CD4-positive, alpha-beta T cell (primary cell): Measurements from ENCODE around the gene EID2. TPM values are rescaled to one million over a fixed set of nuclear protein-coding genes. Genes with fewer than 3 reads are reported as not detected.

Experiments used
- ATAC-seq: fragments of 200-7000 bp; cut with Tn5 transposase; one replicate; pipeline ENCODE4 v1.10.0; 2022; ENCODE audit warnings: mild to moderate bottlenecking; ENCODE audit not compliant: poor library complexity
- CTCF ChIA-PET: fragments of 350-600 bp; sonication (Branson Sonifier 250); formaldehyde crosslinking; loops from one replicate; lab custom pipeline; 2021; ENCODE audit warnings: antibody characterized with exemption, inconsistent platforms; lab: Charles Lee
- POLR2A ChIA-PET: fragments of 350-600 bp; sonication (Branson Sonifier 250); formaldehyde crosslinking; loops from one replicate; lab custom pipeline; 2021; ENCODE audit warnings: antibody characterized with exemption, inconsistent platforms; lab: Charles Lee
- DNase-seq, 14 experiments: peaks; one replicate each; pipeline ENCODE4 v3.0.0-alpha.2; 2013 to 2020; ENCODE audit warnings: mixed read lengths in 2 of 14
- H3K27ac ChIP-seq, 2 donors: one replicate each; pipeline versions ENCODE4 v1.5.1 to v1.7.0; 2013; ENCODE audit warnings: low read length in 2 of 2, low read depth in 1 of 2, mild to moderate bottlenecking in 1 of 2
- H3K27me3 ChIP-seq, 2 experiments: 1 replicate in 1 of 2; 2 replicates in 1 of 2; pipeline versions ENCODE4 v1.6.1 to v1.7.0; 2013; ENCODE audit warnings: low read length in 2 of 2, control low read depth in 1 of 2, mild to moderate bottlenecking in 1 of 2, moderate library complexity in 1 of 2; ENCODE audit not compliant: insufficient read depth in 2 of 2, control insufficient read depth in 1 of 2
- H3K36me3 ChIP-seq: one replicate; pipeline ENCODE4 v1.6.1; 2013; ENCODE audit warnings: low read length, control low read depth; ENCODE audit not compliant: insufficient read depth
- H3K4me1 ChIP-seq: one replicate; pipeline ENCODE4 v1.6.1; 2013; ENCODE audit warnings: low read length, control low read depth; ENCODE audit not compliant: insufficient read depth
- H3K4me3 ChIP-seq: one replicate; pipeline ENCODE4 v1.5.1; 2013; ENCODE audit warnings: mild to moderate bottlenecking, low read length, moderate library complexity
- H3K9me3 ChIP-seq, 2 experiments: 1 replicate in 1 of 2; 2 replicates in 1 of 2; pipeline versions ENCODE4 v1.6.1 to v1.7.0; 2013; ENCODE audit warnings: low read length in 2 of 2, mild to moderate bottlenecking in 2 of 2, control low read depth in 1 of 2, moderate library complexity in 1 of 2; ENCODE audit not compliant: control insufficient read depth in 1 of 2, insufficient read depth in 1 of 2
- H3K27ac Mint-ChIP-seq: one replicate; pipeline ENCODE4 v1.8.0; 2020; ENCODE audit warnings: mixed read lengths
- H3K27me3 Mint-ChIP-seq: one replicate; pipeline ENCODE4 v1.8.0; 2021; ENCODE audit warnings: mixed read lengths
- H3K36me3 Mint-ChIP-seq: one replicate; pipeline ENCODE4 v1.8.0; 2021; ENCODE audit warnings: low read depth, mixed read lengths
- H3K4me1 Mint-ChIP-seq: one replicate; pipeline ENCODE4 v1.8.0; 2021; ENCODE audit warnings: low read depth, mixed read lengths
- H3K4me3 Mint-ChIP-seq: one replicate; pipeline ENCODE4 v1.8.0; 2020; ENCODE audit warnings: mild to moderate bottlenecking, mixed read lengths
- H3K9me3 Mint-ChIP-seq: one replicate; pipeline ENCODE4 v1.8.0; 2020; ENCODE audit warnings: mixed read lengths
- intact Hi-C, 2 experiments: fragments of 100-400 bp; cut with DNase I in 1 of 2; cut with micrococcal nuclease in 1 of 2; formaldehyde crosslinking; loops; one replicate each; pipeline versions ENCODE4 v1.15.1 to v1.9.0; 2023 to 2025; cut with DNase I, micrococcal nuclease
- total RNA-seq, 174 experiments: library from RNA in 2 of 174; stranded (reverse) in 2 of 174; gene quantifications; one replicate each; pipeline ENCODE4 v1.2.3 and lab custom pipeline; 2021 to 2026
- TF ChIP-seq, protein P1 (sequence below): fragments of 200-600 bp; IDR thresholded peaks from one replicate; pipeline ENCODE4 v1.8.0; 2022; ENCODE audit warnings: antibody characterized with exemption, mild to moderate bottlenecking

Gene EID2
- total RNA-seq, 2 experiments from 2014 or later, result 17.2 to 18.1 TPM

GRCh38 chr19:39544911-39545310 is 5.0 kb upstream of the EID2 start:
- TF ChIP-seq, protein P1, sequence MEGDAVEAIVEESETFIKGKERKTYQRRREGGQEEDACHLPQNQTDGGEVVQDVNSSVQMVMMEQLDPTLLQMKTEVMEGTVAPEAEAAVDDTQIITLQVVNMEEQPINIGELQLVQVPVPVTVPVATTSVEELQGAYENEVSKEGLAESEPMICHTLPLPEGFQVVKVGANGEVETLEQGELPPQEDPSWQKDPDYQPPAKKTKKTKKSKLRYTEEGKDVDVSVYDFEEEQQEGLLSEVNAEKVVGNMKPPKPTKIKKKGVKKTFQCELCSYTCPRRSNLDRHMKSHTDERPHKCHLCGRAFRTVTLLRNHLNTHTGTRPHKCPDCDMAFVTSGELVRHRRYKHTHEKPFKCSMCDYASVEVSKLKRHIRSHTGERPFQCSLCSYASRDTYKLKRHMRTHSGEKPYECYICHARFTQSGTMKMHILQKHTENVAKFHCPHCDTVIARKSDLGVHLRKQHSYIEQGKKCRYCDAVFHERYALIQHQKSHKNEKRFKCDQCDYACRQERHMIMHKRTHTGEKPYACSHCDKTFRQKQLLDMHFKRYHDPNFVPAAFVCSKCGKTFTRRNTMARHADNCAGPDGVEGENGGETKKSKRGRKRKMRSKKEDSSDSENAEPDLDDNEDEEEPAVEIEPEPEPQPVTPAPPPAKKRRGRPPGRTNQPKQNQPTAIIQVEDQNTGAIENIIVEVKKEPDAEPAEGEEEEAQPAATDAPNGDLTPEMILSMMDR, result no peak
- ChIA-PET POLR2A (interaction anchor here (0.6 to 1.7 kb wide), 7 partner anchors 12 to 1719 kb away, joined by 3 to 11 read pairs (median 4); partner anchors contain the start of genes HNRNPUL1, RPS16, SUPT5H and TIMM50), CTCF (interaction anchor here (0.6 to 0.7 kb wide), 3 partner anchors 42 to 896 kb away, joined by 3 read pairs; no protein-coding TSS in a partner anchor)
- DNase-seq, result peak in 3 of 14 experiments; percentile 47 to 62 (median 60)
- H3K27ac Mint-ChIP-seq, result peak overlapping the region; percentile 76
- Histone ChIP-seq H3K27ac (peak overlapping the region in 1 of 2 donors; percentile 25), H3K4me1 (peaks cover 42% of the 10 kb centered on the region), H3K9me3 (no peaks in the 10 kb centered on the region), H3K36me3 (no peaks in the 10 kb centered on the region), H3K4me3 (no peak overlapping the region), H3K27me3 (no peaks in the 10 kb centered on the region)
- peaks cover 4% of the 10 kb centered on the region for H3K36me3 Mint-ChIP-seq
- peaks cover 67% of the 10 kb centered on the region for H3K4me1 Mint-ChIP-seq
- no peaks in the 10 kb centered on the region for H3K27me3 Mint-ChIP-seq
- H3K9me3 Mint-ChIP-seq, result no peaks in the 10 kb centered on the region
- peak overlapping the region; percentile 48 for H3K4me3 Mint-ChIP-seq
- ATAC-seq, result peak; percentile 27
- intact Hi-C loops, result loop anchor here in 1 of 2 experiments (10.0 kb wide), 1 partner anchor 590 kb away; no protein-coding TSS in a partner anchor

DNA sequence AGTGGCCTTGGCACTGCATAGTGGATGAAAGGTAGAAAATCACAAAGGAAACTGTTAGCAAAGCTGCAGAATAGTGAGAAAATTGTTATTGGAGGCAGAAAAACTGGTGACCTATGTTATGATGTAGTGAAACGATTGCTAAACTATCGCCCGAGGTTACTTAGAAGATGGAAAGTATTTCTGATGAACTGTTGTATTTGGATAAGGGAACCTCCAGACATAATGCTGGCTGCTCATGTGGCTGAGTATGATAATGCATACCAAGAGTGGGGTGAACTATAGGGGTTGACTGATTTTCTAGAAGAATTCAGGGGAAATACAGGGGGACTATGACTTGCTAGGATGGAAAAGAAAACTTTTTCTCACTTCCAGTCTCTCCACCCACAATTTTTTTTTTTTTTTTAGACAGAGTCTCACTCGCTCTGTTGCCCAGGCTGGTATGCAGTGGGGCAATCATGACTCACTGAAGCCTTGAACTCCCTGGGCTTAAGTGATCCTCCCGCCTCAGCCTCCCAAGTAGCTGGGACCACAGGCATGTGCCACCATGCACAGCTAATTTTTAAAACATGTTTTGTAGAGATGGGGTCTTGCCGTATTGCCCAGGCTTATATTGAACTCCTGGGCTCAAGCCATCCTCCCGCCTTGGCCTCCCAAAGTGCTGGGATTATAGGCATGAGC is 4.4 kb upstream of the EID2 start:
- no peak for ATAC-seq

GRCh38 chr19:39543477-39543857 is 3.5 kb upstream of the EID2 start:
- Histone ChIP-seq H3K4me3 (no peak overlapping the region), H3K4me1 (peaks cover 47% of the 10 kb centered on the region), H3K9me3 (no peaks in the 10 kb centered on the region), H3K36me3 (no peaks in the 10 kb centered on the region), H3K27me3 (no peaks in the 10 kb centered on the region), H3K27ac (no peak overlapping the region)
- ChIA-PET CTCF (interaction anchor here (1.5 kb wide), 1 partner anchor 8 kb away, joined by 3 read pairs; no protein-coding TSS in a partner anchor), POLR2A (no interaction called here)
- H3K27me3 Mint-ChIP-seq, result no peaks in the 10 kb centered on the region
- H3K4me1 Mint-ChIP-seq, result peaks cover 77% of the 10 kb centered on the region
- H3K36me3 Mint-ChIP-seq, result peaks cover 10% of the 10 kb centered on the region
- intact Hi-C loops, result loop anchor here in 1 of 2 experiments (10.0 kb wide), 1 partner anchor 589 kb away; no protein-coding TSS in a partner anchor
- TF ChIP-seq, protein P1, result no peak
- H3K27ac Mint-ChIP-seq, result peak overlapping the region; percentile 76
- H3K9me3 Mint-ChIP-seq, result no peaks in the 10 kb centered on the region
- no peak overlapping the region for H3K4me3 Mint-ChIP-seq
- DNase-seq, result no peak
- no peak for ATAC-seq

More for the DNA sequence above, 4.4 kb upstream of the EID2 start:
- Mint-ChIP-seq H3K4me1 (peaks cover 68% of the 10 kb centered on the region), H3K9me3 (no peaks in the 10 kb centered on the region), H3K27me3 (no peaks in the 10 kb centered on the region), H3K27ac (peak overlapping the region; percentile 76), H3K4me3 (peak overlapping the region; percentile 70), H3K36me3 (peaks cover 6% of the 10 kb centered on the region)
- TF ChIP-seq, protein P1, result no peak
- no peak overlapping the region for H3K4me3 ChIP-seq
- DNase-seq, result peak in 2 of 14 experiments; percentile 11 to 29
- CTCF ChIA-PET, result interaction anchor here (0.7 kb wide), 1 partner anchor 895 kb away, joined by 3 read pairs; no protein-coding TSS in a partner anchor
- H3K36me3 ChIP-seq, result no peaks in the 10 kb centered on the region
- no peaks in the 10 kb centered on the region for H3K9me3 ChIP-seq
- peak overlapping the region in 1 of 2 donors; percentile 25 for H3K27ac ChIP-seq
- intact Hi-C loops, result loop anchor here in 1 of 2 experiments (10.0 kb wide), 1 partner anchor 590 kb away; no protein-coding TSS in a partner anchor
- POLR2A ChIA-PET, result interaction anchor here (0.6 to 1.6 kb wide), 7 partner anchors 11 to 1719 kb away, joined by 3 to 11 read pairs (median 4); partner anchors contain the start of genes HNRNPUL1, RPS16, TIMM50 and ZNF780A
- H3K4me1 ChIP-seq, result peaks cover 42% of the 10 kb centered on the region
- H3K27me3 ChIP-seq, result no peaks in the 10 kb centered on the region
